Neural progenitor cell (in vitro differentiated cells): ENCODE measurements around the gene SPIN4. TPM values are rescaled to one million over a fixed set of nuclear protein-coding genes. Genes with fewer than 3 reads are reported as not detected.

Experiments
- DNase-seq: peaks from one replicate; pipeline ENCODE4 v3.0.0-alpha.2; 2016; ENCODE audit warnings: low spot score
- H2AFZ ChIP-seq: fragments of 200-600 bp; sonication (generic); replicated peaks from 2 replicates; pipeline ENCODE4 v1.6.1; 2016; ENCODE audit warnings: antibody characterized with exemption
- H3F3A ChIP-seq: fragments of 200-600 bp; sonication (generic); 2 replicates; pipeline ENCODE4 v1.6.1; 2016; ENCODE audit warnings: antibody characterized with exemption, low read depth
- H3K27ac ChIP-seq: fragments of 200-600 bp; sonication (generic); 2 replicates; pipeline ENCODE4 v1.5.1; 2016; ENCODE audit warnings: mild to moderate bottlenecking
- H3K27me3 ChIP-seq: fragments of 200-600 bp; sonication (generic); 2 replicates; pipeline ENCODE4 v1.6.1; 2016; ENCODE audit warnings: mild to moderate bottlenecking, moderate library complexity
- H3K36me3 ChIP-seq: fragments of 200-600 bp; sonication (generic); 2 replicates; pipeline ENCODE4 v1.5.1; 2016
- H3K4me1 ChIP-seq: fragments of 200-600 bp; sonication (generic); 2 replicates; pipeline ENCODE4 v1.6.1; 2016; ENCODE audit warnings: mixed run types
- H3K4me2 ChIP-seq: fragments of 200-600 bp; sonication (generic); 2 replicates; pipeline ENCODE4 v1.6.1; 2016
- H3K4me3 ChIP-seq: fragments of 200-600 bp; sonication (generic); 2 replicates; pipeline ENCODE4 v1.5.1; 2016
- H3K79me2 ChIP-seq: fragments of 200-600 bp; sonication (generic); 2 replicates; pipeline ENCODE4 v1.6.1; 2016; ENCODE audit warnings: low read depth
- H3K9ac ChIP-seq: fragments of 200-600 bp; sonication (generic); 2 replicates; pipeline ENCODE4 v1.6.1; 2016
- H3K9me3 ChIP-seq: fragments of 200-600 bp; sonication (generic); 2 replicates; pipeline ENCODE4 v1.5.1; 2016; ENCODE audit warnings: low read depth
- H4K20me1 ChIP-seq: fragments of 200-600 bp; sonication (generic); 2 replicates; pipeline ENCODE4 v1.6.1; 2016; ENCODE audit warnings: low read depth
- H3K27ac Mint-ChIP-seq: 3 replicates; pipeline ENCODE4 v1.8.0; 2021; ENCODE audit warnings: mixed read lengths
- H3K27me3 Mint-ChIP-seq: 2 replicates; pipeline ENCODE4 v1.8.0; 2022; ENCODE audit warnings: low read depth, mild to moderate bottlenecking, inconsistent platforms, moderate library complexity, mixed read lengths; ENCODE audit not compliant: insufficient read depth
- H3K36me3 Mint-ChIP-seq: 3 replicates; pipeline ENCODE4 v1.8.0; 2021; ENCODE audit warnings: mixed read lengths
- H3K4me1 Mint-ChIP-seq: 3 replicates; pipeline ENCODE4 v1.8.0; 2021; ENCODE audit warnings: mixed read lengths
- H3K4me3 Mint-ChIP-seq: 3 replicates; pipeline ENCODE4 v1.8.0; 2021; ENCODE audit warnings: mild to moderate bottlenecking, moderate library complexity, mixed read lengths
- H3K9me3 Mint-ChIP-seq: 3 replicates; pipeline ENCODE4 v1.8.0; 2020; ENCODE audit warnings: mixed read lengths
- EZH2 ChIP-seq: fragments of 200-600 bp; sonication (generic); IDR thresholded peaks from 2 replicates; pipeline ENCODE4 v1.6.1; 2017; ENCODE audit warnings: antibody characterized with exemption, mild to moderate bottlenecking, moderate library complexity
- EZH2phosphoT487 ChIP-seq: fragments of 200-600 bp; sonication (generic); IDR thresholded peaks from 2 replicates; pipeline ENCODE4 v1.6.1; 2017; ENCODE audit warnings: antibody characterized with exemption
- total RNA-seq: library from RNA; depleted of rRNA; stranded (reverse); fragments of >200 nt; gene quantifications from 2 replicates; pipeline ENCODE4 v1.2.3, GENCODE V29; 2015; ENCODE audit warnings: low replicate concordance
- TF ChIP-seq, protein P1 (sequence below): fragments of 200-600 bp; sonication (generic); IDR thresholded peaks from 2 replicates; pipeline ENCODE4 v1.5.1; 2017; ENCODE audit warnings: antibody characterized with exemption, mild to moderate bottlenecking

The SPIN4 gene
- total RNA-seq, 1 donor from 2014 or later, result 14.6 TPM

DNA sequence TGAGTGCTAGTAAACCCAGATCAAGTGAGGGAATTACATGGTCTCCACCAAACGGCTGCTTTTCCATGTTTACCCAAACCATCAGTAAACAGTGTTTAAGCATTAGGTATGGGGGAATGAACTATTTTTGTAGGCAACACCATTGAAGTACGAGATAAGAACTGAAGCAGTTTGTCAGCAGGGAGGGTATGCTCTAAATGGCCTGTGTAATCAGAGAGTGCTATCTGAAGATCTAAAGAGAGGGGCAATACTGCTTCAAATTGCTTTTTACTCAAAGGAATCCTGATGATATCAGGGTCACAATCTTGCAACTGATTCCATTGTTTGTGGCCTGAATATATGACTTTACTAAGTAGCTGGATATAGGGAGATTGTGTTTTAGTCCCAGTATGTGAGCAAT lies 10.4 kb upstream of the SPIN4 start:
- peaks cover 11% of the 10 kb centered on the region for H3K9me3 Mint-ChIP-seq
- H4K20me1 ChIP-seq, result no peaks in the 10 kb centered on the region

DNA sequence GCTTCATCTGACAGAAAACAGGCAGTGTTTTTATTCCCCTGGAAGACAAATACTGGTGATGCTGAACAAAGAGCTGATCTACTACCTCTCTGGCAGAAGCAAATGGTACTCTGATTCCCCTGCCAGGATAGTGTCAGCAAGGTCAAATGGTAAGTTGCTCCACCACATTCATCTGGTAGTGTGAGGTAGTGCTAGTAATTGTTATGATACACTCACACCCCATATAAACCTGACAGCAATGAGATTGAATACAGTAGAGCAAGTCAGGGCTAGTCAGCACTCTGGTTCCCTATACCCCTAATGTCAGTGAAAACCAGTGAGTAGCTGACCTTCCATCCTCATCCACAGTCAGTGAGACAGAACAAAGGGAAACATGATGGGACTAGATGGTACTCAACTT lies 3.4 kb upstream of the SPIN4 start:
- TF ChIP-seq, protein P1, sequence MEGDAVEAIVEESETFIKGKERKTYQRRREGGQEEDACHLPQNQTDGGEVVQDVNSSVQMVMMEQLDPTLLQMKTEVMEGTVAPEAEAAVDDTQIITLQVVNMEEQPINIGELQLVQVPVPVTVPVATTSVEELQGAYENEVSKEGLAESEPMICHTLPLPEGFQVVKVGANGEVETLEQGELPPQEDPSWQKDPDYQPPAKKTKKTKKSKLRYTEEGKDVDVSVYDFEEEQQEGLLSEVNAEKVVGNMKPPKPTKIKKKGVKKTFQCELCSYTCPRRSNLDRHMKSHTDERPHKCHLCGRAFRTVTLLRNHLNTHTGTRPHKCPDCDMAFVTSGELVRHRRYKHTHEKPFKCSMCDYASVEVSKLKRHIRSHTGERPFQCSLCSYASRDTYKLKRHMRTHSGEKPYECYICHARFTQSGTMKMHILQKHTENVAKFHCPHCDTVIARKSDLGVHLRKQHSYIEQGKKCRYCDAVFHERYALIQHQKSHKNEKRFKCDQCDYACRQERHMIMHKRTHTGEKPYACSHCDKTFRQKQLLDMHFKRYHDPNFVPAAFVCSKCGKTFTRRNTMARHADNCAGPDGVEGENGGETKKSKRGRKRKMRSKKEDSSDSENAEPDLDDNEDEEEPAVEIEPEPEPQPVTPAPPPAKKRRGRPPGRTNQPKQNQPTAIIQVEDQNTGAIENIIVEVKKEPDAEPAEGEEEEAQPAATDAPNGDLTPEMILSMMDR, result no peak
- no peak for TF ChIP-seq EZH2
- no peak for TF ChIP-seq EZH2phosphoT487
- no peaks in the 10 kb centered on the region for H3K9me3 Mint-ChIP-seq
- Histone ChIP-seq H3K4me1 (peaks cover 5% of the 10 kb centered on the region), H3K36me3 (peaks cover 4% of the 10 kb centered on the region), H3K79me2 (peaks cover 11% of the 10 kb centered on the region), H4K20me1 (no peaks in the 10 kb centered on the region), H2AFZ (no peak overlapping the region), H3K9ac (no peak overlapping the region), H3K27me3 (no peaks in the 10 kb centered on the region), H3K4me3 (no peak overlapping the region), H3K4me2 (no peak overlapping the region), H3F3A (peaks cover 5% of the 10 kb centered on the region), H3K9me3 (peaks cover 5% of the 10 kb centered on the region), H3K27ac (no peak overlapping the region)
- peaks cover under 1% of the 10 kb centered on the region for H3K4me1 Mint-ChIP-seq
- H3K27ac Mint-ChIP-seq, result no peak overlapping the region
- no peaks in the 10 kb centered on the region for H3K36me3 Mint-ChIP-seq
- no peak overlapping the region for H3K4me3 Mint-ChIP-seq
- DNase-seq, result no peak
- peaks cover 2% of the 10 kb centered on the region for H3K27me3 Mint-ChIP-seq

More for the DNA sequence above, 10.4 kb upstream of the SPIN4 start:
- Mint-ChIP-seq H3K27ac (no peak overlapping the region), H3K4me1 (no peaks in the 10 kb centered on the region), H3K36me3 (no peaks in the 10 kb centered on the region), H3K4me3 (no peak overlapping the region), H3K27me3 (no peaks in the 10 kb centered on the region)
- TF ChIP-seq EZH2 (no peak), EZH2phosphoT487 (no peak)
- TF ChIP-seq, protein P1, result no peak
- H3K4me2 ChIP-seq, result no peak overlapping the region
- H3K4me3 ChIP-seq, result no peak overlapping the region
- peaks cover 3% of the 10 kb centered on the region for H3K36me3 ChIP-seq
- no peaks in the 10 kb centered on the region for H3K79me2 ChIP-seq
- H3K27me3 ChIP-seq, result no peaks in the 10 kb centered on the region
- H2AFZ ChIP-seq, result no peak overlapping the region
- no peaks in the 10 kb centered on the region for H3K4me1 ChIP-seq
- DNase-seq, result no peak
- H3F3A ChIP-seq, result no peaks in the 10 kb centered on the region
- no peak overlapping the region for H3K27ac ChIP-seq
- no peak overlapping the region for H3K9ac ChIP-seq
- H3K9me3 ChIP-seq, result peaks cover 7% of the 10 kb centered on the region

DNA sequence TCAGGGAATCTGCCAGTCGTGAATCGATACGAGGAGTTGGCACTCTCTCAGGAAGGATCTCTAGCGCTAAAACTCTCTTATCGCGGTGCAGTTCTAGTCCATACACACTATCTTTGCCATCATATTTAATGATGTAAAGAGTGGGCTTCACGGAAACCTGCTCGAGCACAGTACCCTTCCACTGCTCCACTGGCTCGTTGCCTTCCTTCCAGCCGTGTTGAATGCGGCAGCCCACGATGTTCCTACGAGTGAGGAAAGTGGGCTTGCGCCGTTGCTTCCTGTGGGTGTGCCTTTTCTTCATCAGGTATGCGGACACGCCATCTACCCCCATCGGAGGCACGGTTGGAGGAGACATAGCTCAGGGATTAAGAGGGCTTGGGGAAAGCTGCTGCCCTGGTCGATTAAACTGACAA lies 661 bp downstream of the SPIN4 start:
- Histone ChIP-seq H3K4me2 (peak overlapping the region; percentile 74), H3K36me3 (no peaks in the 10 kb centered on the region), H3K27ac (no peak overlapping the region), H3K9me3 (no peaks in the 10 kb centered on the region), H3K9ac (no peak overlapping the region), H3K27me3 (no peaks in the 10 kb centered on the region), H3F3A (peaks cover 5% of the 10 kb centered on the region), H3K4me3 (peak overlapping the region; percentile 59), H3K79me2 (peaks cover 35% of the 10 kb centered on the region), H2AFZ (no peak overlapping the region), H3K4me1 (peaks cover 5% of the 10 kb centered on the region), H4K20me1 (no peaks in the 10 kb centered on the region)
- Mint-ChIP-seq H3K9me3 (no peaks in the 10 kb centered on the region), H3K27ac (peak overlapping the region; percentile 64), H3K4me3 (peak overlapping the region; percentile 94), H3K36me3 (no peaks in the 10 kb centered on the region), H3K27me3 (peaks cover 2% of the 10 kb centered on the region), H3K4me1 (peaks cover 4% of the 10 kb centered on the region)
- TF ChIP-seq EZH2 (no peak), EZH2phosphoT487 (no peak)
- TF ChIP-seq, protein P1, result no peak
- DNase-seq, result peak; percentile 30
